Measurements from ENCODE around the gene HOXB2.

The HOXB2 gene

DNA sequence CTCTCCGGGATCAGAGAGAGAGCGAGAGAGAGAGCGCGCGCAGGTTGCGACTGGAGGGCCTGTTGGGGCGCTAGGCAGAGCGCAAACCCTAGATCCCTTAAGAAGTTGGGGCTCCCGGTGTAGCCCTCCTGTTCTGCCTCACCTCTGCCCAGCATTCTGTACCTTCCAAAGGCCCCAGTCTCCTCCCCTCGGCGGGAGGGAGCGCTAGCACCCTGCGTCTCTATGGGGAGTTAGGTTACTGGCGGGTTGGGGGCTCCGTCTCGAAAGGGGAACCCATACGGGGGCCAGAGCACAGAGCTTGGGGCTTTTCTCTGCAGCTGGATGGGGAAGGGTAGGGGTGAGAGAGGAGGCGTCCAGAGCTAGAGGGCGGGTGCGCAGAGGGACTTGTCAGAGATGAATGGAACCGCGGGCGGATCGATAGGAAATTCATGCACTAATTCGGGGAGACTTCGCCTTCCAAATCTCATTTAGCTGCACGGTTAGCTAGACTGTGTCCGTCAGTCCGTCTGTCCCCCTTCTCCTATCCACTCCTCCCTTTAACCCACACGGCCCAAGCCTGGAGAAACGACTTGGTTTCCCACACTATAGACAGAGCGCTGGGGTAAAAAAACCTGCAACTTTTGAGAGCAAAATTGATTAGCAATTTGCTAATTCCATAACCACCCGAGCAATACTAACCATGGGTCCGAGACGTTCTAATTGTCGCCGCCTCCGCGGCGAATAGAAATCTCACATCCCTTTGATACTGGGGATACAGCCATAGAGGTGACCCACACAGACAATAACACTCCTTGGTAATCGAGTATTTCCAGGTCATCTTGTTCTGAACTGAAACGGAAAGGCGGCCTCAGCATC is 33.9 kb upstream of the HOXB2 start:
- no peak for DNase-seq

DNA sequence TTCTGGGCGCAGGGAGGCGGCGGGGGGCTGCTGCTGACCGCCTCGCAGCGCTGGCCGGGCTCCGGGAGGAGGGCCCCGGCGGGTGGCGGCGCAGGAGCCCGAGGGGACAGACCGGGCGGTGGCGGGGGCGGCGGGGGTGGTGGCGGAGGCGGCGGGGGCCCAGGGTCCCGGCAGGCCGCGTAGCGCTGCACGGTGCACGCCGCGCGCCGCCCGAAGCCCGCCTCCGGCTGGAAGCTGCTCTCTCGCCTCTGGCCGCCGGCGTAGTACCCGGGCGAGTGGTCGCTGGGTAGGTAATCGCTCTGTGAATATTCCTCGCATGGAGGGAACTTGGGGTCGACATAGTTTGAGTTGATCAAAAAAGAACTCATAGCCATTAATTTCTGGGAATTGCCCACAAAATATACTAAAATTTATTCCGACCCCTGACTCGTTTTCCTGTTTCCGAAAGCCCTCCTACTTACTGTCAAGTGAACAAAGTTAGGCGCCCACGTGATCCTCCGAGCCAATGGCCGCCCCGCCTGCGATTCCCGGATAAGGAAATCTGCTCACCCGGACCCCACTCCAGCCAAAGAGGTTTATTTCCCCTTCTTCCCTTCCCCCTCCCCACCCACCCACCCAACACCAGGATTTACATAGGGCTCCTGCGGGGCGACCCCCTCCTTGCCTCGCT is 33.2 kb upstream of the HOXB2 start, which contains the start of gene HOXB4:
TSS of gene HOXB4 (minus strand) at position 405 of the 670 bp plus-strand sequence. CDS start at position 374, 31 bp downstream.
- no peak for DNase-seq

DNA sequence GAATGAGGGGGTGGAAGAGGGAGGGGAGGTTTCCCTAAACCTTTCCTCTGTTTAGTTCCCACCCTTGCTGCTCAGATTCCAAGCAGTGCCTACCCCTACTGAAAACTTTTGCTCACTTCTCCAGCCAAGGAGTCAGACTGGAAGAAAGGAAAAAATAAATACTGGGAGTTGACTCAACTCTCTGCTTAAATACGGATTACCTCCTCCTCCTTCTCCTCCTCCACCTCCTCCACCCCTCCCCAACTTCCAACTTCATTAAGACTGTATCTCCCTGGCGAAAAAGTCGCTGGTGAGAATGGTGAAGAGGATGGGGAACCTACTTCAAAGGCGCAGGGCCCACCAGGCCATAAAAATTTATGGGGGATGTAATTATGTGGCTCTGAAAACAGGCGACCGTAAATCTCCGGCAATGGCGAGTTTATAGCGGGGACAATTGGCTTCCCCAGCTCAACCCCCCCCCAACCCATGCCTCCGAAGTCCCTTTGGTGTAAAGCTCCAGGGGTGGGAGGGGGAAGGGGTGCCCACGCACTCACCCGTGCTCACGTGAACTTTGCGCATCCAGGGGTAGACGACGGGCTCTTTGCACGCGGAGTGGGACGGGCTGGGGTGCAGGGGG is 32.5 kb upstream of the HOXB2 start:
- DNase-seq: no peak

DNA sequence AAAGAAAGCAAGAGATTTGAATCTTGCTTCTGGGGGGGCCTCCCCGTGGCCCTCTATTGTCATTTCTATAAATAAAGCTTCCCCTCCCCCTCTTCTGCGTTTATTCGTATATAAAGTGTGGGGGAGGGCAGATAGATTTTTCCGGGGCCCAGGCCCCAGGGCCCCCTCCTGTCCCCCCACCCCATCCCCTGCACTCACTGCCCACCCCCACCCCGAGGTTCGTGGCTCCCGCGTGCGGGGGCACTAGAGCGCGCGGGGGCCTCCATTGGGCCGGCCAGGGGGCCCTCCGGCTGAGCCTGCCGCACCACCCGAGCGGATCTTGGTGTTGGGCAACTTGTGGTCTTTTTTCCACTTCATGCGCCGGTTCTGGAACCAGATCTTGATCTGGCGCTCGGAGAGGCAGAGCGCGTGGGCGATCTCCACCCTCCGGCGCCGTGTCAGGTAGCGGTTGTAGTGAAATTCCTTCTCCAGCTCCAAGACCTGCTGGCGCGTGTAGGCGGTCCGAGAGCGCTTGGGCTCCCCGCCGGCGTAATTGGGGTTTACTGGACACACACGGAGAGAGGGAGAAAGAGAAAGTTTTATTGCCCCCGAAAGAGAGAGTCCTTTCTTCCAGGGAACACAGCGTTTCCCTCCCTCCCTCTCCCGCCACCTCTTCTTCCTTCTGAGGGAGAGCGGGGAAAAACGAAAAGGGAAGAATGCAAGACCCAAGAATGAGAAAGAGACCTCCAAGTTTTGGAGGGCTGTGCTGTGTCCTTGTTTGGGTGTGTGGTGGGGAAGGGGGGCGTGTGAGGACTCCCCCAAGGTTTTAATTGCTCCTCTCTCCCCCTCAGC is 31.8 kb upstream of the HOXB2 start:
- DNase-seq: no peak

DNA sequence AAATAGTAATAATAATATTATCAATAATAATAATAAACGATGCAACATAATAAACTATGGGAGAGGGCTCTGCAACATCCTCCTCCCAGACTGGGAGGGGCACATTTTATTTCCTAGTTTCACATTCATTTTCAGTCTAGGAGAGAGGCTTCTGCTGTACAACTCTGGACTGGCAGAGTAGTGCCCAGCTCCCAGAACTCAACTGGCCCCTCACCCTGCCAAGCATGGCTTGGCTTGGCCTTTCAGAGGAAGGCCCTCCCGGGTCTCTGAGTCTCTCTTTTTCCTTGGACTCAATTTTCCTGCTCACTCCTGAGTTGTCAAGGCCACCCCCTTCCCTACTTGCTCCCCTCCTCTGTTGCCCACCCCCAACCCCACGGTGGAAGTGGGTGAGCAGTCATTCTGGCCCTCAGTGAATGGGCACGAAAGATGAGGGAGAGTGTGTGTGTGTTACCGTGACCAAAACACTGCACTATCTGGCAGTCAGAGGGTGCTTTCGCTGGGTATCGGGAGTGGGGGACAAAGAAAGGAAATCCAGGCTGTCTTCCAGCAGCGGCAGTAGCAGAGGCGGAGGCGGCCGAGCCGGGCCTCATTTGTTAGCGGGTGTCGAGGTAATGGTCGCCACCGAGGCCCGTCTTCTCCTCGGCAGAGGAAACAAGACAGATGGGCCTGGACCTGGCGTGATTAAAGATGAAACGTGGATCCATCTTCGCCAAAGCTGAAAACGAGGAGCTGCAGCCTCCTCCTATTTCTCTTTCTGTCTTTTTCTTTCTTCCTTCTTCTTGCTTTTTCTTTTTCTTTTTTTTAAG is 31.0 kb upstream of the HOXB2 start:
- no peak for DNase-seq

DNA sequence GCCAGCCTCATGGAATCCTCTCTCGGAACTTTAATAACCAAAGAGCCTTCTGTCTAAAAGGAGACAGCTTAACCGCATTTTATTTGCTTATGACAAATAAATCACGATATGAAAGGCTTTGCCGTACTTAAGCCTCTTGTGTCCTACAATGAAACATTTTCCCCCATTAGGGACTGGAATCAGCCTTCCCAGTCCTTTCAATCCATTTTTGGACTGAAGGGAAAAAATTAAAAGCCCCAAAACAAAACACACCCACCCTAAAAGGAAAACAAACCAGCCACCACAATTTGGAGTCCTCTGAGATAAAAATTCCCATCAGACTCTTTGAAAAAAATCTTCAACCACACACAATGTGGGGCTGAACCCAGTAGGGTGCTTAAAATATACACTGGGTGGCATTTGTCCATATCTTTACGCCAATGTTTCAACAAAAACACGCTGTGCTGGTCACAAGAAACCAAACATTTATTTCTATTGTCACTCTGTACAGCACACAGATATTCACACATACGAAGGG is 30.2 kb upstream of the HOXB2 start:
- DNase-seq: peak; percentile 63

DNA sequence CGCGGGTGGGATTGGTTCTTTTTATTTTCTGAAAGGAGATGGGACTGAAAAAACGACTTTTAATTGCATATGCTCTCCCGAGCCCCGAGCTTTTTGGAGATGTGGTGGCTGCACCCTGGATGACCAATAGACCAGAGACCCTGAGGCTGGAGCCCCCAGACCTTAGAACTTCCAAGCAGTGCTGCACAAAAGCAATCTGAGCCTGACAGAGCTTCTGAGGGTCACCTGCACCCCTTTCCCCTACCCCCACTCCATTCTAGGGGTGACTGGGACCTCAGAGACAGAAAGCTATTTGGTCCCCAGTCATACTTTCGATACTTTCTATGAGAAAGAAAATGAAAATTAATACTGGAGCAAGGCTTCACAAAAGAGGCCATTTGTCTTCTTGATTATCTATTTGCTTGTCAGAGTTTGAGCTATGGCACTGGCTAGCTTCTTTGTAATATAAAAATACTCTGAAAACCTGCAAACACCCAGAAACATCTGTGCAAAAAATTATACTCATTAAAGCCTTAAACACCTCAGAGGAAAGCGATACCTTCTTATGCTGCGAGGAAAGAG is 29.7 kb upstream of the HOXB2 start:
- DNase-seq: no peak

DNA sequence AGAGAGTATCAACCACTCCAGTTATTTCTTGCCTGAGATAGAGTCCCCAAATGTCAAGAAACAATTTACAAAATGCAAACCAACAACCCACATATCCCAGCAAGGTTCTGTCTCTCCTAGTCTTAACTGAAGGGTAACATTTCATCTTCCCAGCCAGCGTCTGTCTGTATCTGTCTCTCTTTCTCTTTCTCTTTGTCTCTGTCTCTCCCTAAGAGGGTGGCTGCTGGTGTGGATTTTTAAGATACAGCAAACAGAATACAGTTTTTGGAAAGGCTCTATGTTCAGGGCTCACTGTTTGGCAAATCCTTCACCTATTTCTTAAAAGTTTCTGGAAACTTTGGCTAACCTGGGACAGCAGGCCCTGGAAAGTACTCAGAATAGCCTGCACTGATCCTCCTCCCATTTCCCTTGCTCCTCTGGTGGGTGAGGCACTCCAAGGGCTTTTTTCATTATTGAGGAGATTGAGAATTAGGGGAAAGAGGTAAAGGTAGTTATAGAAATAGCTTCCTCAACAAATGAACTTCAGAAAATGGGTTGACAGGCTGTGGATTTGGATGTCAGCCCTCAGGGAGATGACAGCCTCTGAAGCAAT is 27.0 kb upstream of the HOXB2 start:
- DNase-seq: no peak

DNA sequence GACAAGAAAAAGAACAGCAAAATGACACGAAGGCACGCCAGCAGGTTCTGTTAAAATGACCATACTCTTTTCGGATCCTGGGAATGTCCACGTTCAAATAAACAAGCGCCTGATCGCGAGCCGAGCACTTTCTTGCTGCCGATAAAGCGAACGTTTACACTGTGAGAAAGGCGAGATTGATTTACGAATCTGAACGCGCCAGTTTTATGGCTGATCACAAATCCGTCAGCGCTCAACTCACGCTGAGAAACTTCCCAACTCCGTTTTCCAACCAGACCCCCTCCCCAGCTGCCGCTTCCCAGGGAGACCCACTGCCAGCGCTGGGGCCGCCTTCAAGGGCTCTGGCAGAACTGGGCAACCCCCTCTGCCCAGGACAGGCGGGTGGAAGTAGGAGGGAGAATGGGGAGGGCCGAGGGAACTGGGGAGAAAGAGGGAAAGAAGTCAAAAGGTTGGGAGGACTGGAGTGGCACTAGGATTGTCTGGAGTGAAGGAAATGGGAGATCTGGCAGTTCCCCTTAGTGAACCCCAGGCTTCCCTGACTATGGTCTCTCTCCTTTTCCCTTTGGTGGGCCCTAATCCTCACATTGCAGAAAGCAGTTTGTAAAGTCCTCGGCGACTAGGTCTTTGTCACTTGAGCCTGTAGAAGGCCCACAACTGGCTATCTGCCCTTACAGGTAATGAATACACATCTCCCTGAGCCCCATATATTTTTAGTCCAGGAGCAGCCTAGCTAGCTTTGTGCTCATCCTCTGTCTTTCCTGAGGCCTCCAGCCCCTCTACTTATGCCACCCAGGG is 26.3 kb upstream of the HOXB2 start:
- DNase-seq: no peak

DNA sequence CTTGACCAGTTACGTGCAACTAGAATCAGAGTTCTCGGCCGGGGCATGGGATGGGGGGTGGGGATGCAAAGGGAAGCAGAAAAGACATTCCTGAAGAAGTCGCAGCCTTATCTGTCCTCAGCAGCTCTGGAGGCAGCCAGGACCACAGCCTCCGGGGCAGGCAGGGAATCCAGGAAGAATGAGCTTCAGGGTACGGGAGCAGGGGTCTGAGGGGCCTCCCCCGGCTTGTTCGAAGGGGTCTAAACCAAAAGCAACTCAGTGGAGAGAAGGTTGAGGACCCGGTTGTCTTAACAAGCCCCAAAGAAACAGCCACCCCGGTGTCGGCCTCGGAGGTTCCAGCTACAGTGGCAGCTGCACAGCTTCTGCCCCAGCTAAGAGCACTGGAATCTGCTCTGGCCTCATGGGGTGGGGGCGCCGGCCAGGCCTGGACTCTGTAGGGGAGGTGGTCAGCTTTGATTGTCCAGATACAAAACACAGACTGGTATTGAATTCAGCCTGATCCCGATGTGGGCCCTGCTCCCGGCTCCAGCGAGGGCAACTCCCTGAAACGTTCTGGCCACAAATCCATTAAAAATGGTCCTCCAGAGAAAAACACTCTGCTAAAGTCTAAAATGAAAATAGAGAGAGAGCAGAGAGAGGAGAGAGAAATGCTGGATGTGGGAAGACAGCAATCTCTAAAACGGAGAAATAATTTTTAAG is 25.6 kb upstream of the HOXB2 start:
- no peak for DNase-seq

DNA sequence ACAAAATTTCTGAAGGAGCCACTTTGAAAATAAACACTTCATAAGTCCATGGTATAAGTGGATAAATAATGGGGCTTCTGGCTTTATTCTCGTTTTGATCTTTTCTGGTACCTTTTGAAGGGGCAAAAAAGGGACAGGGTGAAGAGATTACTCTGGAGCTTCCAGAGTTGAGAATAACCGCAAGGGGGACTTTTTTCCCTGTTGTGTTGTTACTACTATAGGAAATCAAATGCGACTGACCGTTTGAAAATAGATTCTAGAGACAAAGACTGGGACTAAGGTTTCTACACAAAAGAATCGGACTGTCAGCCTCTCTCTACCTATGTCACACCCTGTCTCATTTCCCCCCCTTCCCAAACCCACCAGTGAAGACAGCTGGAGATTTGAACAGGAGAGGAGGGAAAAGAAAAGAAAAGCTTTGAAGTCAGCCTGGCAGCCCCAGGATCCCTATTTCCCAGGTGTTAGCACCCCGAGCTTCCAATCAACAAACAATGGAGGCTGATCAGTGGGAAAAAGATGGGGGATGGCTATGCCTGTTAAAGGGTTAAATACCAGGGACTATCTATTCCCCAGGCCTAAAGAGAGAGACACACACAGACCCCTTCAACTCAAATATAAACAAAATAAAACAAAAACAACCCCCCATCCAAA is 24.9 kb upstream of the HOXB2 start:
- DNase-seq: no peak

DNA sequence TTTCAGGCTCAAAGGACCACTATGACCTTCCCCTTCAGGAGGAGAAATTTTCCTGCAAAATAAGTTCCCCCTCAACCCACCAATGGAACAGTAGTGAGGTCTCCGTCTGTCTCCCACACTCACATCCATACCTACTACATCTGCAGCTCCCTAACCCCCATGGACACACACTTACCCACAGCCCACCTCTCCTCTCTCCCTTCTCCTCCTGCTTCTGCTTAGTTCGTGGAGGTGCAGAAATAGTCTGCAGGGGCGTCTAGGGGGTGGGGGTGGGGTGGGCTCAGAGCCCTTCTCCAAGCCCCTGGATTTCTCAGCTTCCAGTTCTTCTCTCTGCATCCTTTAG is 24.3 kb upstream of the HOXB2 start:
- no peak for DNase-seq

DNA sequence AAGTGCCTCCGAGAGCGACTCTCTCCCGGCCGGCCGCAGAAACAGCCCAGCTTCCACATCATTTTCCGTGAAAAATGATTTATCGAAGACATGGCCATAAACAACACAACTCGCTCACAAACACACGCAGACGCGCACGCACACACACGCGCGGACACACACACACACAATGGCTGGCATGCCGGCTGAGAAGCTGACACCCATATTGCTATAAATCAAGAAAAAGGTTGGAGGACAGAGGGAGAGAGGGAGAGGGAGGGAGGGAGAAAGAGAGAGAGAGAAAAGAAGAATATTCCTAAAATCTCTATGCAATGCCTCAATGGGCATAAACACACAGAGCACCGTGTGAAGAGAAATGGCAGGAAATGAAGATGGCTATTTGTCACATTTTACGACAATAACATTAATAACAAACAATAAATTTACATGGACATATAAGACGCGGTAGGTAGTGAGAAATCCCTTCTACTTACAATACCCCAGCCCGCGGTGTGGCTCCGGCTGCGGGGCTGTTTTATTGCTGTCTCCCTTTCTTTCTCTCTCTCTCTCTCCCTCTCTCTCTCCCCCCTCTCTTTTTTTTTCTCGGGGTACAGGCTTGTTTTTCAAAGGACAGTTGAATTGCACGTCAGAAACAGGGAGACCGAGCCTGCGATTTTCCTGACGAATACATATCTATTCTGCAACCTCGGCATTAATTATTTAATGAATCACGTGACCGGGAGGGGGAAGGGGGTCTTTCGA is 23.8 kb upstream of the HOXB2 start:
- no peak for DNase-seq

DNA sequence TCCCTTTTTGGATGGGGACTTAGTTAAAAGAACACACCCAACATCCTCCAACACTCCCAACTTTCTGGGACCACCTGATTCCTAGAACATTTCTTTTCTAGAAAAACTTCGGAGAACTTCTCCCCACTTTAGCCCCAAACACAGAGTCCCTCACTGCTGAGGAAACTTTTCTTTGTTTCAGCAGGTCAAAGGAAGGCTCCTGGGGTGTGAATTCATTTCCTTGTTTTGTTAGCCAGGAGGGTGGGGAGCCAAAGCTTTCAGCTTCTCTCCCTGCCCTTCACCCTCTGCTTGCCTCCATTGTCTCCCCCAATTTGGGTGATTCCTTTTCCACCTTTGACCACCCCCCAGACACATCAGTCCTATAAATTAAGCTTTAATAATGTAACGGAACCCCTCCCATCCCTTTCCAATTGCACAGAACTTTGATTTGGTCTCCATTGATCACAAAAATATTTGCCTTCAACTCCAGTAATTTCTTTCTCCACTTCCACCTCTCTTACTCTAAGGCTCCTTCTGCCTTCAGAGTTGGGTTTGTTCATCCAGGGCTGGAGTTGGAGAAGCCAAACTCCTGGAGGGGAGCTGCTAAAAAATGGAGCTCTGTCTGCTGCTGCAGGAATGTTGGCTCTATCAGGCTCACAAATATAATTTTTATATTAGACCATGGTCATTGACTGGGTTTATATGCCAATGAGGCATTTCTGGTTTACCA is 22.9 kb upstream of the HOXB2 start:
- no peak for DNase-seq

DNA sequence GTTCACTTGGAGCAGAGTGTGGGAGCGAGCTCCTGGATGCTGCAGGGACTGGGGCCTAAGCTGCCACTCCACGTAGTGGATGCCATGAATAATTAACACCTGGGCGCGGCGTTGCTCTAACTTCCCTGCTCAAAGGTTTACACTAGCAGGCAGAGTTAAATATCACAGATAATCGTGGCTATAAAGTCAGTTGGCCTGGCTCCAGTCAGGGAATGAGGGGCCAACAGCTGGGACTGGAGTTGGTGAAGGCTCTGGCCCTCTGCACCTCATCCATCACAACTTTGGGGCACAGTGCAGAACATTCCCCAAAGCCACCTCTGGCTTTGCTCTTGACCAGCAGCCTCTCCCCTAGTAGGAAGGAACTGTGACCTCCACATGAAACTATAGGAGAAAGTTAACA is 22.3 kb upstream of the HOXB2 start:
- no peak for DNase-seq

DNA sequence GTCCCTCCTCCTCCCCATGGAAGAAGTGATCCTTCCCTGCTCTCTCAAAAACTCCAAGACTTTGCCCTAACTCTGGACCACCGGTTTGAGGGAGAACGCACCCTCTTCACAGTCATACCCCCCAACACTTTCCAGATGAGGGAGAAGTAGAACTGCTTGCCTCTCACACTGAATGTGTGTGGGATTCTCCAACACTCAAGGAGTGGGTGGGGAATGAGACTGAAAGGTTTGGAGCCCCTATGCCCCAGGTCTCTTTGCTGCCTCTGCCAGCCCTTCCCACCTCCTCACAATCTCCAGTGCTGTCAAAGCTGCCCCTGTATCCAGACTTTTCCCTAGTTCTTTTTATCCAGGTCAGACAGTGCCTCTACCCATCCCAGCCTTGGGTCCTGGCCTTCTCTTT is 21.8 kb upstream of the HOXB2 start:
- no peak for DNase-seq

DNA sequence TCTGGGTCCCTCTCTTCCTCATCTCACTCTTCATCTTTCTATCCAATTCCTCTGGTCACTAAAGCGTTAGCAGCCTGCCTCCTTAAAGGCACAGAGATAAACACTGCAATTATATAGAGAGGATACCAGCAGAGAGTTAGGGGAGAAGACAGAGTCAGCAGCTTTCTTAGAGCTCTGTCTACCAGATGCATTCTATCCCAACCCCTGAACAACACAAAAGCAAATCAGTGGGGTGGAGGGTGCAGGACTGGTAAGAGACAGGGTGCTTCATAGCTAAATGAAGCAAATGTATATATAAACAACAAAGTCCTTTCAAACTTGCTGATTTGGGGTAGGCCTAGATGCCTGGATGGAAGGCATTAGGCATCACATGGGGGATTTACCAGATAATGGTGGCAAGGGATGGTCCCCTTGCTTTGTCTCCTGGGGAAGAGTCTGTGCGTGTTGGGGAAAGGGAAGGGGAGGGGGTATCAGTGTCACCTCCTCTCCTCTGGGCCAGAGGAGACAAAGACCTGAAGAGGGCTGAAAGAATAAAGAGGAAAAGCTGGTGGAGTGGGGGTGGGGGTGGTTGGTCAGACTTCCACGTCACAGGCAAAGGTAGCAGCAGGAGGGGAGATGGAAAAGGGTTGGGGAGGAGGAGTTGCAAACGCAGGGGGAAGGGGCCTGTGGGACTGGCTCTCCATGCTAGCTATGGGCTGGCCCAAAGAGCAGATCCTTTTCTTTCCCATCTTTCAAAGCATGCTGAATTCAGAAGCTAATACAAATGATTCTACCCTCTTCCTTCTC is 21.2 kb upstream of the HOXB2 start:
- DNase-seq: no peak
